GM12872 (cell line): ENCODE results near the gene PDK3.

Experiments
- TF ChIP-seq, protein P1 (sequence below): IDR thresholded peaks from 3 replicates; pipeline ENCODE4 v1.5.1; 2011; ENCODE audit warnings: low read depth, mild to moderate bottlenecking, low read length, moderate library complexity; ENCODE audit not compliant: insufficient read depth

Gene PDK3

DNA sequence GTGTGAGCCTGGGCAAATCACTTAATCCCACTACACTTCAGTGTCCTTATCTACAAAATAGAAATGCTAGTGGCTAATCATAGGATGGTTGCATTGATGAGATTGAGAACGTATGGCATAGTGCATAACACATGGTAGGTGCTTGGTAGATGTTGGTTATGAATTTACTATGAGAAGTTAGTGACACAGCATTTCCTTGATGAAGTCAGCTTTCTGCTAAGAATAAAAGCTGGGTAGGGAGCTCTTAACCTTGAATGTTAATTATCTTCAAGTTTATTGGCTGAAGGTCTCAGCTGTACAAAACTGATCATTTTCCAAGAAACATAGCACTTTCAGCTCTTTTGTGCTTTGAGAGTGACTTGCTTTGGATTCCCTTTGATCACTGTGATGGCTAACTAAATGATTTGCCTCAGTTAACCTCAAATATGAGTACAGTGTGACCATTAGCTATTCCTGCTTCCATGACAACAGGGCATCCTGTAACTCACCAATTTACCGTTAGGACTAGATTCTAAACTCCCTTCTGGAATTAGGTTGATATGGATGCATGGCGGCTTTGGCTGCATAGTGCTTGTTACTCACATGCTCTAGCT, 17.8 kb downstream of the PDK3 start:
- TF ChIP-seq, protein P1, sequence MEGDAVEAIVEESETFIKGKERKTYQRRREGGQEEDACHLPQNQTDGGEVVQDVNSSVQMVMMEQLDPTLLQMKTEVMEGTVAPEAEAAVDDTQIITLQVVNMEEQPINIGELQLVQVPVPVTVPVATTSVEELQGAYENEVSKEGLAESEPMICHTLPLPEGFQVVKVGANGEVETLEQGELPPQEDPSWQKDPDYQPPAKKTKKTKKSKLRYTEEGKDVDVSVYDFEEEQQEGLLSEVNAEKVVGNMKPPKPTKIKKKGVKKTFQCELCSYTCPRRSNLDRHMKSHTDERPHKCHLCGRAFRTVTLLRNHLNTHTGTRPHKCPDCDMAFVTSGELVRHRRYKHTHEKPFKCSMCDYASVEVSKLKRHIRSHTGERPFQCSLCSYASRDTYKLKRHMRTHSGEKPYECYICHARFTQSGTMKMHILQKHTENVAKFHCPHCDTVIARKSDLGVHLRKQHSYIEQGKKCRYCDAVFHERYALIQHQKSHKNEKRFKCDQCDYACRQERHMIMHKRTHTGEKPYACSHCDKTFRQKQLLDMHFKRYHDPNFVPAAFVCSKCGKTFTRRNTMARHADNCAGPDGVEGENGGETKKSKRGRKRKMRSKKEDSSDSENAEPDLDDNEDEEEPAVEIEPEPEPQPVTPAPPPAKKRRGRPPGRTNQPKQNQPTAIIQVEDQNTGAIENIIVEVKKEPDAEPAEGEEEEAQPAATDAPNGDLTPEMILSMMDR = no peak

DNA sequence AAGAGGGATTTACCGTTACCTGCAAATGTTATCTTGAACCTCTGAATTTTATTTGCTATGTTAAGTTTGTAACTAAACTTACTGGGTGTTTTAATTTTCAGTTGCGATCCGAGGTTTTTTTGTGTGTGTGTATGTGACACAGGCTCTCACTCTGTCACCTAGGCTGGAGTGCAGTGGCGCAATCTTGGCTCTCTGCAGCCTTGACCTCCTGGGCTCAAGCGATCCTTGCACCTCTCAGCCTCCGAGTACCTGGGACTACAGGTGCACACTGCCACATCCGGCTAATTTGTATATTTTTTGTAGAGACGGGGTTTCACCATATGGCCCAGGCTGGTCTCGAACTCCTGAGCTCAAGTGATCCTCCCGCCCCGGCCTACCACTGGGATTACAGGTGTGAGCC, 18.5 kb downstream of the PDK3 start:
- TF ChIP-seq, protein P1 = no peak

DNA sequence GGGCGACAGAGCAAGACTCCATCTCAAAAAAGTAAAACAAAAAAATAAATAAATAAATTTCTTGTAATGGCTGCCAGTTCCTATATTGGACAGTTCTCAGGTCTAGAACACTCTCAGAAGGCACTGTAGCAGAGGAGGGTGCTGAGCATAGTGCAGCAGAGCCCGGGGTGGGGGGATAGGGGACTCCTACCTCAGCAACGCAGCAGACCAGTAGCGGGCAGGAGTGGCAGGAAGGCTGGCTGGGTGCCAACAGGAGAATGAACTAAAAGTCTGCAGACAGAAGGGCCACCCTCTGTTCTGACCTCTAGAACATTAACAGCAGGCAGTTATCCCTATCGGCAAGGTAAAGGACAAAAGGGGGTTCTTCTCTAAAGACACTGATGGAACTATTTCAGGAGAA, 20.2 kb downstream of the PDK3 start:
- TF ChIP-seq, protein P1 = no peak

DNA sequence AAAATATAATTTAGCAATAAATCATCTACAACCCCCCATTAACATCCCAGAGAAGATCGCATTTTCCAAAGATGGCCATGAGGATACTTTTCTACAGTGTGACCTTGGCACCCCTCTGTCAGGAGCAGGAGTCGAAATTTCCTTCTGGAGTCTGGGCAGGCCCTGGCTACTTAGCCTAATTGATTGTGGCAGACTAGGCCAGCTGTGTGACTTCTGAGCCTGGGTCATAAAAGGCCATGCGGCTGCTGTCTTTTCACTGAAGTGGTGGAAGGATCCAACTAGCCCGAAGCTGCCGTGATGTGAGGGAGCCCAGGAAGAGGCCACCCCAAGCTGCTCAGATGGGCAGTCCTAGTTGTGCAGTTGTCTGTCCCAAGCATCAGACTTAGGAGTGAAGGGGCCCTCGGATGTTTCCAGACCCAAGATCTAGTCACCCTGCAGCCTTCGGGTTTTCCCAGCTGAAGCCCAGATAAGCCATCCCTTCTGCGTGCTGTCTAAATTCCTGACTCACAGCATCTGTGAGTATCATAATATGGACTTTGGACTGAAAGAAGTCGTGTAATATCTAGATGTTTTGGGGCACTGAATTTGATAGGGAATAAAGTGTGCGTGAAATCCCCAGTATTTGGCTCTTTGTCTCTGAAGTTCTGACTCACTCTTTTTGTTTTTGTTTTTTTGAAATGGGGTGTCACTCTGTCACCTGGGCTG, 21.0 kb downstream of the PDK3 start:
- TF ChIP-seq, protein P1 = no peak

DNA sequence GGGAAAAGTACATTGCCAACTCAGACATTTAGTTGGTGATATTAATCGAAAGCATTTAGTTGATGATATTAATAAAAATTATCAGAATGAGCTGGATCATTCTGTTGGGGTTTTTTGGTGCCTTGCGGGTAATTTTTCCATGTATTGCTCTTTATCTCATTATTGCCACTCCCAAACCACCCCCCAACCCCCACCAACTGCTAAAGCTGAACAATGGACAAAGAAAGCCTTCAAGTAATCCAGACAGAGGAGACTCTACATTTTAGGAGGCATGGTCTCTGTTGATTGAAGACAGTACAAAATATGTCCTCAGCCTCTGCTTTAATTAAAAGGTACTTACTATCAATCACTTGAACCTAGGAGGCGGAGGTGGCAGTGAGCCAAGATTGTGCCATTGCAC, 22.5 kb downstream of the PDK3 start:
- TF ChIP-seq, protein P1 = no peak

DNA sequence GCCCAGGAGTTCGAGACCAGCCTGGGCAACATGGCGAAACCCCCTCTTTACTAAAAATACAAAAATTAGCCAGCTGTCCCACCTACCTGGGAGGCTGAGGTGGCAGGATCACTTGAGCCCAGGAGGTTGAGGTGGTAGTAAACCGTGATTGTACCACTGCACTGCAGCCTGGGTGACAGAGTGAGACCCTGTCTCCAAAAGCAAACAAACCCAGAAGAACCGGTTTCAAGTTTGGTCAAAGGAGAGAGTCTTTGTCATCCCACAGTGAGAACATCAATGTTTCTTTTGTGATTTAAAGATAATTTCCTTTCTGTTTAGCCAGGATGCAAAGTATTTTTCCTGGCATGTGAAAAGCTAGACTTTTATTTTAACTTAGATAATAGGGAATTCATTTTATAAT, 26.7 kb downstream of the PDK3 start:
- TF ChIP-seq, protein P1 = no peak

DNA sequence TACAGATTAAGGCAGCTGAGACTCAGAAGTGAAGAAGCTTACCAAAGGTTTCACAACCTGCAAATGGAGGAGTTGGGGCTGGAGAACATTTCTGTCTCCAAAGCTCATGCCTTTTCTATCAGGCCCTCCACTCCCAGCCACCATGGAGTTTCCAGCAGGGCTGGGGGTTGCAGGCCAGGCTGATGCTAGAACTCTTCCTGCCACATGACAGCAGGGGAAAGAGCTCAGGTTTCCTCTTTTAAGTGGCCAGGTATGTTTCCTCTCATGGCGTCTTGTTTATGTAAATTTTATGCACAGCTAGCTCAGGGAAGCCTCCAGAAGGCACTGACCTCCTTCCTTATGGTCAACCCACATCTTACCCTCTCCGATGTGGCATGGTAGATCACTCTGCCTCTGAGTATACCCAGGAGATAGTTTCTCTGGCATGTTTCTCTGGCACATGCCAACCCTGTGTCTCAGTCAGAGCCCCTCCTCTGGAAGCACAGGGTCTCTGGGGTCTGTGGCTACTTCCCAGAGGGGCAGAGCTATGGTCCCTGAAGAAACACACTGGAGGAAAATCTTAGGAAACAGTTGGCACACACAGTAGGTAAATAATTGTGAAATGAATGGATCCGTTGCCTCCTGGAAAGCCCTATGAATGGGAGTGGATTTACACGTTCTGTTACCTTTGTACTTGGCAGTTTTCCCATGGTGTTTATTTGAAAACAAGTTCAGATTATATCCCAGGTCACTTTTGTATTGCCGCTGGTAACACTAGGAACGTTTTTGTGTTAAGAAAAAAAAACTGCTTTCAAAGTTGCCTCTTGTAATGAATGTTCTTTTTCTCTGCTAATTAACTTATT, 28.9 kb downstream of the PDK3 start:
- TF ChIP-seq, protein P1 = no peak
